Muscle layer of colon (tissue), 2 donors: Measurements from ENCODE around the gene MEGF10.

Experiments
- H3K27ac ChIP-seq: one replicate; pipeline ENCODE4 v1.7.0; 2013; ENCODE audit warnings: low read depth, mild to moderate bottlenecking, low read length, moderate library complexity
- H3K27me3 ChIP-seq, 2 donors: one replicate each; pipeline ENCODE4 v1.7.0; 2013; ENCODE audit warnings: low read length in 2 of 2, mild to moderate bottlenecking in 2 of 2; ENCODE audit not compliant: insufficient read depth in 2 of 2, control insufficient read depth in 1 of 2
- H3K36me3 ChIP-seq: one replicate; pipeline ENCODE4 v1.7.0; 2013; ENCODE audit warnings: mild to moderate bottlenecking, low read length; ENCODE audit not compliant: insufficient read depth
- H3K4me1 ChIP-seq: one replicate; pipeline ENCODE4 v1.7.0; 2013; ENCODE audit warnings: mild to moderate bottlenecking, low read length; ENCODE audit not compliant: insufficient read depth
- H3K4me3 ChIP-seq, 2 donors: one replicate each; pipeline ENCODE4 v1.7.0; 2013; ENCODE audit warnings: low read length in 2 of 2, low read depth in 1 of 2, mild to moderate bottlenecking in 1 of 2, moderate library complexity in 1 of 2
- H3K9ac ChIP-seq: one replicate; pipeline ENCODE4 v1.7.0; 2013; ENCODE audit warnings: low read length
- H3K9me3 ChIP-seq: one replicate; pipeline ENCODE4 v1.7.0; 2013; ENCODE audit warnings: mild to moderate bottlenecking, low read length
- donor health status: abdominal sarcoma.
- donor health status: Adenocarcinoma of cecum.

Gene MEGF10

DNA sequence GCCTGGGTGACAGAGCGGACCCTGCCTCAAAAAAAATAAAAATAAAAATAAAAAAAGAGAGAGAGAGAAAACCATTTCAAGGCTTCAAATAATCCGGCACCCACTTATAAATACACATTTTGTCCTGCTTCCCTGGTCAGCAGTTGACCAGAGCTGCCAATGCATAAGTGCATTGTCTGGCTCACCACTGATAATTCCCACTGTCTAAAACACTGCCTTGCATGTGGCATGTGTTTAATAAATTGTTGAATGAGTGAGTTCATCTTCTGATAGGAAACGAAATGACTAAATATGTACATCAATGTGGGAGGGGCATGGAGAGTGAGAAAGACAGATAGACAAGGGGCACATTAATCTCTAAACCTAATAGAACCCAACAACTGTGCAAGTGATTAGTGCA is 42.9 kb downstream of the MEGF10 start:
- no peak overlapping the region for H3K27ac ChIP-seq
- H3K36me3 ChIP-seq, result no peaks in the 10 kb centered on the region
- no peak overlapping the region for H3K4me3 ChIP-seq
- no peaks in the 10 kb centered on the region for H3K27me3 ChIP-seq
- no peaks in the 10 kb centered on the region for H3K4me1 ChIP-seq
- no peaks in the 10 kb centered on the region for H3K9me3 ChIP-seq
- H3K9ac ChIP-seq, result no peak overlapping the region

DNA sequence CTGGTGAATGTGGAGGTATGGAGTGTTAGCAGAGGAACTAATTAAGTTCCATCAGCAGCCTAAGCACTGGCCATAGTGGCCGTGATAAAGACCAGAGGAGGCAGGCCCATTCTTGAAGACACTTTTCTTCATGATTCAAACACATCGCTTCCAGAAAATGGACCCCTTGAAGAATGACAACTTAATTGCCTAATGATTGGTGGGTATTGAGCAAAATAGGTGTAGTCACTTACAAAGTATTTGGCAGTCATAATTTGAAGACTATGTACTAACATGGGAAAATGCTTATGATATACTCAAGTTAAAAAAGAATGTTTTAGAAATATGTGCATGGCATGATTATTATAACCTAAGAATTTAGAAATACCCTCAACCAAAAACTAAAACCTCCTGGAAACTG is 44.8 kb downstream of the MEGF10 start:
- Histone ChIP-seq H3K27ac (no peak overlapping the region), H3K27me3 (no peaks in the 10 kb centered on the region), H3K9ac (no peak overlapping the region), H3K4me3 (no peak overlapping the region), H3K4me1 (no peaks in the 10 kb centered on the region), H3K9me3 (no peaks in the 10 kb centered on the region), H3K36me3 (no peaks in the 10 kb centered on the region)

DNA sequence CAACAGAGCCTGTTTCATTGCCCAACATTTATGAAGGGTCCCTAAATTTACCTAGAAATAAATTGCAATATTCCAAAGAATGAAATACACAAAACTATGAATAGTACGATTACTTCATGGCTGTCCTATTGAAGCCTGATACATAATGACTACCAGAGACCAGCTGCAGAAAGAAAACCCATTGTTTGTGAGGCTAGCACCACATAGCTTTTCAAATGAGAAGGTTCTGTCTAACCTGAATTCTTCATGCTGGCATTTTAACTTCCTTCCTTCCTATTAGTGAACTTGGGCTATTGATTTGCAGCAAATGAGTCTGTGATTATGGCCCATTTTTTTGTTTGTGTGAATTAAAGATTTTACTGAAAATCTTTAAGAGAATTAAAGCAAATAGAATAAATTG is 47.3 kb downstream of the MEGF10 start:
- Histone ChIP-seq H3K4me3 (no peak overlapping the region), H3K27me3 (no peaks in the 10 kb centered on the region), H3K4me1 (no peaks in the 10 kb centered on the region), H3K9me3 (no peaks in the 10 kb centered on the region), H3K36me3 (no peaks in the 10 kb centered on the region), H3K27ac (no peak overlapping the region), H3K9ac (no peak overlapping the region)

DNA sequence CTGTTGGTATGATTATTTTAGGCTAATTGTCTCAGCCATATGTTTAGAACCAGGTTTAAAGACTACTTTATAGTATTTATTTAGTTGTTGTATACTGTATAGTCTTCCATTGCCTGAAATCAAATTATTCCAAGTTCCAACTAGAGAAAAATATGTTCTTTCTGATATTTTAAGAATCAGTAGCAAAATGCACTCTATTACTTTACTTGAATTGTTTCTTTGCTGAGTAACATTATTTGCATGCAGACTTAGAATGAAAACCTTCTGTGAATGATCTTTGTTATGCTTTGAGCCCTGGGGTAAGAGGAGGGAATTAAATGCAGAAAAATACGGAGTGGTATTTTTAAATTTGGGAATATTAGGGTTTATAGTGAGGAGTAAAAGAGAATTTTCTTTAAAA is 47.9 kb downstream of the MEGF10 start:
- Histone ChIP-seq H3K9me3 (no peaks in the 10 kb centered on the region), H3K36me3 (no peaks in the 10 kb centered on the region), H3K9ac (no peak overlapping the region), H3K27ac (no peak overlapping the region), H3K27me3 (no peaks in the 10 kb centered on the region), H3K4me3 (no peak overlapping the region), H3K4me1 (no peaks in the 10 kb centered on the region)

DNA sequence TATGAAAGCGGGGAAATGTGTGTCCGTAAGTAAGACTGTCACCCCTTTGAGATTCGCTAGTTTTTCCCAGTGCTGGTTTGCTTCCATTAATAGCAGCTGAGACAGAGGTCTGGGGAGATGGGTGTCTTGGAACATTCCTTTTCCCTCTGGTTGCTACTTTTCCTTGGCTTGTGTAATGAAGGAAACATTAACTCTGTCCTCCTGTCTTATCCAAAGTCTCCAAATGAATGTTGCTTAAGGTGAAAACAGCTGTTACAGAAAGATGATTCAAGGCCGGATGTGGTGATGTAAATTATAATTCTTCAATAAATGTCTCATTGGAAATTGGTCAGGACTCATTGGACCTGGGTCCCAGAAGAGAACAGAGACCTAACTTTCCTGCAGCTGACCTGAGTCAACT is 50.0 kb downstream of the MEGF10 start:
- H3K9me3 ChIP-seq, result no peaks in the 10 kb centered on the region
- H3K36me3 ChIP-seq, result no peaks in the 10 kb centered on the region
- H3K27me3 ChIP-seq, result no peaks in the 10 kb centered on the region
- no peak overlapping the region for H3K4me3 ChIP-seq
- no peaks in the 10 kb centered on the region for H3K4me1 ChIP-seq
- no peak overlapping the region for H3K27ac ChIP-seq
- H3K9ac ChIP-seq, result no peak overlapping the region

DNA sequence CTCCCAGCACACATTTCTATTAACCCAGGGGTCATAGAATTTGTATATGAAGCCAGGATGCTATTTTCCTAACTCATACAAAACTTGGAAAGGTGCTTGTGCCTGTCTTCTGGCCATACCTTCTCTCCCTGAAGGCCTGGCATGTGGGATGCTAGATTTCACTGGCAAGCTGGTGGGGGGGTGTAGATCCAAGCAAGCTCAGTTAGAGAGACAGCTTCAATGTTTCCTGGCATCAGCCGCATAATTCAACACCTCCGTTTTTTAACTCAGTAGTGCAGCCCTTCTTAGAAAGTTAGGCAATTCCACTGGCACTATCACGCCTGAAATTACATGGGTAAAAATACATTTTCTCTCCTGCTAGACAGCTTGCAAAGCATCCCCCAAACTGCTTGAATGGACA is 51.8 kb downstream of the MEGF10 start:
- no peak overlapping the region for H3K27ac ChIP-seq
- no peaks in the 10 kb centered on the region for H3K9me3 ChIP-seq
- H3K9ac ChIP-seq, result no peak overlapping the region
- H3K36me3 ChIP-seq, result no peaks in the 10 kb centered on the region
- no peaks in the 10 kb centered on the region for H3K27me3 ChIP-seq
- H3K4me3 ChIP-seq, result no peak overlapping the region
- H3K4me1 ChIP-seq, result no peaks in the 10 kb centered on the region

DNA sequence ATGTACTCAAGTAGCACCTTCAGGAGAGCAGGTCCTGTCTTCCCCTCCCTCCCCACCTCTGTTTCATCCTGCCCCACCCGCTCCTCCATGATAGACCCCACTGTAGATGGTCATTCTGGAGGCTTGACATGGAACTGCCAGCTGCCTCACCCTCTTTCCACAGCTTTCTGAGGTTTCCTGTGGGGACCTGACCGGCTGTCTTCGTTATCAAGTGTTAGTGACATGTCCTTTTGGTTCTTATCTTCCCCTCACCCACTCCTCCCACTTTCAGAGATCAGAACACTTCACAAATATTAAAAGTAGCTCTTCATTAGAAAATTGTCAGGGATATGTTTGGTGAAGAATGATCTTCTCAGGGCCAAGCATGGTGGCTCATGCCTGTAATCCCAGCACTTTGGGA is 52.7 kb downstream of the MEGF10 start:
- H3K27ac ChIP-seq, result no peak overlapping the region
- no peaks in the 10 kb centered on the region for H3K4me1 ChIP-seq
- no peak overlapping the region for H3K9ac ChIP-seq
- H3K9me3 ChIP-seq, result no peaks in the 10 kb centered on the region
- no peak overlapping the region for H3K4me3 ChIP-seq
- H3K36me3 ChIP-seq, result no peaks in the 10 kb centered on the region
- no peaks in the 10 kb centered on the region for H3K27me3 ChIP-seq

DNA sequence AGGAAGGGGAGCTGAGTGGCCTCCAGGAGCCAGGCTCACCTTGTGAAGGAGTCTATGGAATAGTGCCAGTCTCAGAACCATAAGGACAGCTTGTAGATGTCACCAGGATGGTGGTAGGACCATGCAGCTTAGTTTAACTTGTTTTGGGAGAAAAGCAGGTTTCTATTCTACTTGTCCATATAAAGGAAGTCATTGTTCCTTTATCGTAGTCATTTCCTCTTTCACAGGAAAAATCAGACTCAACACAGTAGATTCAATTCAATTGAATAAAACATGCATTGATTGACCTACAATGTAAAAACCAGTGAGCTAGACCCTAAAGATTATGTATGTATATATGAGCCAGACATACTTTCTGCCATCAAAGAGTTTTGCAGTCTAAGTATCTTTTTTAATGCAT is 53.3 kb downstream of the MEGF10 start:
- no peaks in the 10 kb centered on the region for H3K36me3 ChIP-seq
- no peaks in the 10 kb centered on the region for H3K9me3 ChIP-seq
- H3K4me3 ChIP-seq, result no peak overlapping the region
- no peak overlapping the region for H3K27ac ChIP-seq
- H3K9ac ChIP-seq, result no peak overlapping the region
- H3K27me3 ChIP-seq, result no peaks in the 10 kb centered on the region
- H3K4me1 ChIP-seq, result no peaks in the 10 kb centered on the region

DNA sequence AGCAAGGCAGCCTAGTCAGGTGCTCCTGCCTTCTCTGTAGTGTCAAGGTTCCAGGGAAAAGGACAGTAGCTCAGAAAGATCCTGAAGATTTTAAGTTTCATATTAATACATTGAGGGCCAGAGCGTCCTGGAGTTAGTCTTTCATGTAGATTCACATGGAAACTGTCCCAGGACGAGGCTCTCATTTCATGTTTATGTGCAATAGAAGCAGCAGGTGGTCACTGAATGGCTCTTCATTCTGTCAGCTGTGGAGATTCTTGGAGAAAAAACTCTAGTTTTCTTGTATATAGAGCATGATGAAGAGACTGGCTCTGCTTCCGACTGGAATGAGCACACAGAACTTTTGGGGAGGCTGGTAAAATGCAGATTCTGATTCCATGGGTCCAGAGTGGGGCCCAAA is 54.3 kb downstream of the MEGF10 start:
- no peaks in the 10 kb centered on the region for H3K9me3 ChIP-seq
- H3K4me3 ChIP-seq, result no peak overlapping the region
- no peaks in the 10 kb centered on the region for H3K27me3 ChIP-seq
- no peak overlapping the region for H3K9ac ChIP-seq
- no peaks in the 10 kb centered on the region for H3K36me3 ChIP-seq
- no peaks in the 10 kb centered on the region for H3K4me1 ChIP-seq
- H3K27ac ChIP-seq, result no peak overlapping the region

DNA sequence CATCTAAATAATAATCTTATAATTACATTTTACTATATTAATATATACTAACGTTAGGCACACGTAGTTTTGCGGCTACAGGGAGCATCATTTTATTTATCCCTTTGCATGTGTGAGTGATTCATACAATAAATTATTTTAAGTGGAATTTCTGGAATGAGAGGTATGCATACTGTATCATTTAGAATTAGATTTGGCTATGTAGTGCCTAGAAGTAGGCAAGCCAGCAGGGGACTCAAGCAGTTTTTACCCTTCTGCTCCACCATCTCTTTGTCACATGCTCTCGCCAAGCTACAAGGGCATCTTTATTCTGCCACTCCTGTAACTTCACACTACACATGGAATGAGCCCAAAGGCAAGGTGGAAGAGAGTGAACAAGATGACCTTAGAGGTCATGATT is 60.8 kb downstream of the MEGF10 start:
- Histone ChIP-seq H3K4me1 (no peaks in the 10 kb centered on the region), H3K9me3 (no peaks in the 10 kb centered on the region), H3K27ac (no peak overlapping the region)

DNA sequence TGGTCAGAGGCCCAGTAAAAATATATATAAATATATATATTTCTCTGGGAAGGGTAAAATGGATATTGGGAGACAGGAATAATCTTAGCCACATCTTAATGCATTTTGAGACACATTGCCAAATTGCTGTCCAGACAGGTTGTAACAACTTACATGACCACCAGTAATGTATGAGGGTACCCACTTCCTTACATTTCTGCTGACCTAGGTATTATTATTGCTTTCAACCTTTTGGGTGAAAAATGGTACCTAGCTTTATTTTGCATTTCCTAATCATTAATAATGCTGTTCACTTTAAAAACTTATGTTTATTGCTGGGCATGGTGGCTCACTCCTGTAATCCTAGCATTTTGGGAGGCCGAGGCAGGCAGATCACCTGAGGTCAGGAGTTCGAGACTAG is 61.5 kb downstream of the MEGF10 start:
- no peak overlapping the region for H3K4me3 ChIP-seq
- H3K9ac ChIP-seq, result no peak overlapping the region
- no peaks in the 10 kb centered on the region for H3K36me3 ChIP-seq
- H3K4me1 ChIP-seq, result no peaks in the 10 kb centered on the region
- H3K27ac ChIP-seq, result no peak overlapping the region
- H3K27me3 ChIP-seq, result no peaks in the 10 kb centered on the region
- no peaks in the 10 kb centered on the region for H3K9me3 ChIP-seq

More for the DNA sequence above, 60.8 kb downstream of the MEGF10 start:
- H3K9ac ChIP-seq, result no peak overlapping the region
- H3K36me3 ChIP-seq, result no peaks in the 10 kb centered on the region
- H3K4me3 ChIP-seq, result no peak overlapping the region
- no peaks in the 10 kb centered on the region for H3K27me3 ChIP-seq

DNA sequence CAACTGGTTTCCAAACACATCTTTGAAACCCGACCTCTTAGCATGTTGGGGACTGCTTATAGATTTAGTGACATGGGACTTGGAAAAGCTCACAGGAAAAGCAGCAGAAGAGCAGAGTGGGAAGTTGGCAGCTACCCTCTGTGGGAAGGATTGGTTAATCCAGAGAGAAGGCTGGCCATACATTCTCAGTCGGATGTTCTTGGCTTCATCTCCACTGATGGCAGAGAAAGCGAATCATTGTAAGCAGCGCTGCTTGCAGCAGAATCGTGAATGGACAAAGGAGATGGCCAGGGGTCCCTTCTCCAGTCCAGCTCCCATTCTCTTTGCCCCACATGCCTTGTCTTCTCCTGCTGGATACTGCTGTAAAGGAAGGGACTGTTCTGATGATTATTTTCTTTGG is 62.7 kb downstream of the MEGF10 start:
- H3K27ac ChIP-seq, result no peak overlapping the region
- no peaks in the 10 kb centered on the region for H3K27me3 ChIP-seq
- H3K4me1 ChIP-seq, result no peaks in the 10 kb centered on the region
- H3K4me3 ChIP-seq, result no peak overlapping the region
- H3K36me3 ChIP-seq, result no peaks in the 10 kb centered on the region
- H3K9ac ChIP-seq, result no peak overlapping the region
- H3K9me3 ChIP-seq, result no peaks in the 10 kb centered on the region
